Skin epidermis (tissue), 12 donors: ENCODE data around the gene SPATS2.

Experiments
- H3K27ac ChIP-seq, 21 experiments: fragments of 200-600 bp; sonication (generic) in 11 of 21; one replicate each; pipeline ENCODE4 v1.5.0; 2020; ENCODE audit warnings: mild to moderate bottlenecking in 3 of 21, inconsistent platforms in 2 of 21, moderate library complexity in 2 of 21
- H3K4me3 ChIP-seq, 7 experiments: fragments of 200-600 bp; sonication (generic) in 2 of 7; one replicate each; pipeline ENCODE4 v1.5.0; 2020; ENCODE audit warnings: inconsistent platforms in 2 of 7, mild to moderate bottlenecking in 2 of 7, moderate library complexity in 1 of 7

SPATS2 gene

GRCh38 chr12:49442915-49443314, 75.7 kb downstream of the SPATS2 start:
- Histone ChIP-seq H3K27ac (no peak overlapping the region), H3K4me3 (no peak overlapping the region)

GRCh38 chr12:49446571-49446970, 79.3 kb downstream of the SPATS2 start:
- H3K27ac ChIP-seq: no peak overlapping the region

GRCh38 chr12:49448858-49449257, 81.6 kb downstream of the SPATS2 start:
- Histone ChIP-seq H3K4me3 (no peak overlapping the region), H3K27ac (no peak overlapping the region)

More at GRCh38 chr12:49446571-49446970, 79.3 kb downstream of the SPATS2 start:
- H3K4me3 ChIP-seq: no peak overlapping the region

- no peak overlapping the region for H3K4me3 ChIP-seq
- H3K27ac ChIP-seq: peak overlapping the region in 1 of 21 experiments; percentile 20
Measured at GRCh38 chr12:49451468-49452259, 84.4 kb downstream of the SPATS2 start.

- Histone ChIP-seq H3K4me3 (no peak overlapping the region), H3K27ac (no peak overlapping the region)
Measured at GRCh38 chr12:49455501-49455900, 88.2 kb downstream of the SPATS2 start.

GRCh38 chr12:49456131-49456679, 88.9 kb downstream of the SPATS2 start:
- Histone ChIP-seq H3K27ac (no peak overlapping the region), H3K4me3 (no peak overlapping the region)

- Histone ChIP-seq H3K27ac (no peak overlapping the region), H3K4me3 (no peak overlapping the region)
Measured at GRCh38 chr12:49458816-49459215, 91.6 kb downstream of the SPATS2 start.

GRCh38 chr12:49461221-49461620, 94.0 kb downstream of the SPATS2 start:
- H3K4me3 ChIP-seq: no peak overlapping the region
- H3K27ac ChIP-seq: no peak overlapping the region

GRCh38 chr12:49462083-49462744, 95.0 kb downstream of the SPATS2 start:
- no peak overlapping the region for H3K4me3 ChIP-seq

GRCh38 chr12:49465132-49465531, 97.9 kb downstream of the SPATS2 start:
- Histone ChIP-seq H3K4me3 (no peak overlapping the region), H3K27ac (no peak overlapping the region)

More at GRCh38 chr12:49462083-49462744, 95.0 kb downstream of the SPATS2 start:
- H3K27ac ChIP-seq: peak overlapping the region in 5 of 21 experiments; percentile 25 to 72 (median 27)

- Histone ChIP-seq H3K4me3 (no peak overlapping the region), H3K27ac (no peak overlapping the region)
Measured at GRCh38 chr12:49470986-49471385, 103.7 kb downstream of the SPATS2 start.

- Histone ChIP-seq H3K4me3 (no peak overlapping the region), H3K27ac (no peak overlapping the region)
Measured at GRCh38 chr12:49471557-49471956, 104.3 kb downstream of the SPATS2 start.

- H3K4me3 ChIP-seq: no peak overlapping the region
- no peak overlapping the region for H3K27ac ChIP-seq
Measured at GRCh38 chr12:49476091-49476490, 108.8 kb downstream of the SPATS2 start.

GRCh38 chr12:49478949-49479664, 111.8 kb downstream of the SPATS2 start:
- no peak overlapping the region for H3K4me3 ChIP-seq
- no peak overlapping the region for H3K27ac ChIP-seq

- no peak overlapping the region for H3K4me3 ChIP-seq
- H3K27ac ChIP-seq: peak overlapping the region in 4 of 21 experiments; percentile 3 to 44 (median 8)
Measured at GRCh38 chr12:49482095-49483051, 115.1 kb downstream of the SPATS2 start.

GRCh38 chr12:49483619-49484018, 116.4 kb downstream of the SPATS2 start:
- no peak overlapping the region for H3K27ac ChIP-seq
- no peak overlapping the region for H3K4me3 ChIP-seq

GRCh38 chr12:49487605-49488004, 120.3 kb downstream of the SPATS2 start:
- Histone ChIP-seq H3K4me3 (no peak overlapping the region), H3K27ac (no peak overlapping the region)

GRCh38 chr12:49489154-49489553, 121.9 kb downstream of the SPATS2 start:
- Histone ChIP-seq H3K4me3 (no peak overlapping the region), H3K27ac (no peak overlapping the region)

GRCh38 chr12:49489720-49490119, 122.5 kb downstream of the SPATS2 start:
- Histone ChIP-seq H3K4me3 (no peak overlapping the region), H3K27ac (no peak overlapping the region)
